ENCODE results near the gene CHM. TPM values are rescaled to one million over a fixed set of nuclear protein-coding genes. Genes with fewer than 3 reads are reported as not detected.

CHM gene
- total RNA-seq, 1 donor from 2014 or later = 33.3 TPM

- FAIRE-seq = peak; percentile 92
- Mint-ChIP-seq H3K4me1 (ENCODE audit: low read depth, unreplicated experiment) (peaks cover 28% of the 10 kb centered on the region), H3K27me3 (ENCODE audit: low read depth, unreplicated experiment) (no peaks in the 10 kb centered on the region), H3K4me3 (ENCODE audit: unreplicated experiment) (no peak overlapping the region), H3K36me3 (ENCODE audit: low read depth, unreplicated experiment) (no peaks in the 10 kb centered on the region), H3K9me3 (ENCODE audit: unreplicated experiment) (no peaks in the 10 kb centered on the region), H3K27ac (ENCODE audit: unreplicated experiment) (no peak overlapping the region)
- Histone ChIP-seq H3K27ac (ENCODE audit: low read depth, low read length) (no peak overlapping the region), H3K9ac (ENCODE audit: low read length) (no peak overlapping the region), H2AFZ (ENCODE audit: low read depth, low read length) (no peak overlapping the region), H3K4me2 (ENCODE audit: low read length) (no peak overlapping the region), H3K27me3 (ENCODE audit: insufficient read depth, low read length) (no peaks in the 10 kb centered on the region), H3K4me1 (ENCODE audit: insufficient read depth, low read length) (peaks cover 5% of the 10 kb centered on the region), H3K36me3 (ENCODE audit: insufficient read depth, low read length) (no peaks in the 10 kb centered on the region), H3K9me3 (ENCODE audit: insufficient read depth, low read depth, low read length) (no peaks in the 10 kb centered on the region), H3K79me2 (ENCODE audit: insufficient read depth, low read length) (peaks cover 19% of the 10 kb centered on the region), H4K20me1 (ENCODE audit: insufficient read depth, low read length) (peaks cover 30% of the 10 kb centered on the region), H3K4me3 (ENCODE audit: insufficient read depth, low read depth, low read length) (no peak overlapping the region)
- TF ChIP-seq, protein P1, sequence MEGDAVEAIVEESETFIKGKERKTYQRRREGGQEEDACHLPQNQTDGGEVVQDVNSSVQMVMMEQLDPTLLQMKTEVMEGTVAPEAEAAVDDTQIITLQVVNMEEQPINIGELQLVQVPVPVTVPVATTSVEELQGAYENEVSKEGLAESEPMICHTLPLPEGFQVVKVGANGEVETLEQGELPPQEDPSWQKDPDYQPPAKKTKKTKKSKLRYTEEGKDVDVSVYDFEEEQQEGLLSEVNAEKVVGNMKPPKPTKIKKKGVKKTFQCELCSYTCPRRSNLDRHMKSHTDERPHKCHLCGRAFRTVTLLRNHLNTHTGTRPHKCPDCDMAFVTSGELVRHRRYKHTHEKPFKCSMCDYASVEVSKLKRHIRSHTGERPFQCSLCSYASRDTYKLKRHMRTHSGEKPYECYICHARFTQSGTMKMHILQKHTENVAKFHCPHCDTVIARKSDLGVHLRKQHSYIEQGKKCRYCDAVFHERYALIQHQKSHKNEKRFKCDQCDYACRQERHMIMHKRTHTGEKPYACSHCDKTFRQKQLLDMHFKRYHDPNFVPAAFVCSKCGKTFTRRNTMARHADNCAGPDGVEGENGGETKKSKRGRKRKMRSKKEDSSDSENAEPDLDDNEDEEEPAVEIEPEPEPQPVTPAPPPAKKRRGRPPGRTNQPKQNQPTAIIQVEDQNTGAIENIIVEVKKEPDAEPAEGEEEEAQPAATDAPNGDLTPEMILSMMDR (IDR thresholded peaks at IDR 0.05; ENCODE audit: insufficient read depth, low read depth, low read length) = no peak
- no peak for TF ChIP-seq EZH2 (IDR thresholded peaks at IDR 0.05; ENCODE audit: insufficient read depth, low read length)
- no peak for DNase-seq (ENCODE audit: low read depth)
These were observed 51.7 kb downstream of the CHM start for GRCh38 chrX:85995641-85996040.

- Histone ChIP-seq H3K4me3 (ENCODE audit: insufficient read depth, low read depth, low read length) (no peak overlapping the region), H2AFZ (ENCODE audit: low read depth, low read length) (no peak overlapping the region), H3K4me1 (ENCODE audit: insufficient read depth, low read length) (peaks cover 5% of the 10 kb centered on the region), H3K79me2 (ENCODE audit: insufficient read depth, low read length) (peaks cover 24% of the 10 kb centered on the region), H3K9ac (ENCODE audit: low read length) (no peak overlapping the region), H3K9me3 (ENCODE audit: insufficient read depth, low read depth, low read length) (no peaks in the 10 kb centered on the region), H3K4me2 (ENCODE audit: low read length) (no peak overlapping the region), H3K36me3 (ENCODE audit: insufficient read depth, low read length) (no peaks in the 10 kb centered on the region), H3K27ac (ENCODE audit: low read depth, low read length) (no peak overlapping the region), H4K20me1 (ENCODE audit: insufficient read depth, low read length) (peaks cover 30% of the 10 kb centered on the region), H3K27me3 (ENCODE audit: insufficient read depth, low read length) (no peaks in the 10 kb centered on the region)
- Mint-ChIP-seq H3K9me3 (ENCODE audit: unreplicated experiment) (no peaks in the 10 kb centered on the region), H3K36me3 (ENCODE audit: low read depth, unreplicated experiment) (no peaks in the 10 kb centered on the region), H3K27ac (ENCODE audit: unreplicated experiment) (no peak overlapping the region), H3K27me3 (ENCODE audit: low read depth, unreplicated experiment) (no peaks in the 10 kb centered on the region), H3K4me1 (ENCODE audit: low read depth, unreplicated experiment) (peaks cover 28% of the 10 kb centered on the region), H3K4me3 (ENCODE audit: unreplicated experiment) (no peak overlapping the region)
- DNase-seq (ENCODE audit: low read depth) (no peak), FAIRE-seq (no peak)
- TF ChIP-seq EZH2 (IDR thresholded peaks at IDR 0.05; ENCODE audit: insufficient read depth, low read length) = no peak
- TF ChIP-seq, protein P1 (IDR thresholded peaks at IDR 0.05; ENCODE audit: insufficient read depth, low read depth, low read length) = no peak
These were observed 52.6 kb downstream of the CHM start for GRCh38 chrX:85994797-85995196.

DNA sequence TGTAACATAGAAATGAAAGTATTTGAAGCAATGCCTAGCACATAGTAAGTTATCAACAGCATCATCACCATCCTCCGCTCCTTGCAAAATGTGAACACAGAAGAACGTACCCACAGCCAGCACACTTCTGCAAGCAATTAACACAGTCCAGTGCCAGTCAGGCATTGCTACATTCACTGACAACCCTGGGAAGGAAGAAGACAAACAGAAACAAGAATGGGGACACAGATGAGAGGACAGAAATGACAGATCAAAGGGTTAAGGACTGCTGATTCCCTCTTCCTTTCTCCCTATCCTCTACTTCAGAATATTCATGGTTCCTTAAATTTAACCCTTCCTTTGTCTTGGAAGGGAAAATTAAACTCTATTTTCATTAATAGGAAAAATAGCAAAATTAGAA is 53.1 kb downstream of the CHM start:
- H3K27ac ChIP-seq (ENCODE audit: low read depth, low read length) = no peak overlapping the region
- H3K9ac ChIP-seq (ENCODE audit: low read length) = no peak overlapping the region
- Mint-ChIP-seq H3K4me3 (ENCODE audit: unreplicated experiment) (no peak overlapping the region), H3K27me3 (ENCODE audit: low read depth, unreplicated experiment) (no peaks in the 10 kb centered on the region), H3K27ac (ENCODE audit: unreplicated experiment) (no peak overlapping the region), H3K4me1 (ENCODE audit: low read depth, unreplicated experiment) (peaks cover 28% of the 10 kb centered on the region), H3K36me3 (ENCODE audit: low read depth, unreplicated experiment) (no peaks in the 10 kb centered on the region), H3K9me3 (ENCODE audit: unreplicated experiment) (no peaks in the 10 kb centered on the region)
- no peak overlapping the region for H2AFZ ChIP-seq (ENCODE audit: low read depth, low read length)
- peaks cover 28% of the 10 kb centered on the region for H4K20me1 ChIP-seq (ENCODE audit: insufficient read depth, low read length)
- no peak overlapping the region for H3K4me3 ChIP-seq (ENCODE audit: insufficient read depth, low read depth, low read length)
- H3K36me3 ChIP-seq (ENCODE audit: insufficient read depth, low read length) = no peaks in the 10 kb centered on the region
- H3K4me2 ChIP-seq (ENCODE audit: low read length) = no peak overlapping the region
- no peaks in the 10 kb centered on the region for H3K27me3 ChIP-seq (ENCODE audit: insufficient read depth, low read length)
- FAIRE-seq (no peak), DNase-seq (ENCODE audit: low read depth) (no peak)
- H3K4me1 ChIP-seq (ENCODE audit: insufficient read depth, low read length) = peaks cover 5% of the 10 kb centered on the region
- no peaks in the 10 kb centered on the region for H3K9me3 ChIP-seq (ENCODE audit: insufficient read depth, low read depth, low read length)
- peaks cover 28% of the 10 kb centered on the region for H3K79me2 ChIP-seq (ENCODE audit: insufficient read depth, low read length)
- TF ChIP-seq, protein P1 (IDR thresholded peaks at IDR 0.05; ENCODE audit: insufficient read depth, low read depth, low read length) = no peak
- TF ChIP-seq EZH2 (IDR thresholded peaks at IDR 0.05; ENCODE audit: insufficient read depth, low read length) = no peak
